Astrocyte of the cerebellum (primary cell): ENCODE results near the gene CXCL16.

ENCODE experiments used
- DNase-seq: peaks from one replicate; pipeline ENCODE4 v3.0.0-alpha.2; 2011; ENCODE audit warnings: low read depth
- H3K4me3 ChIP-seq: 2 replicates; pipeline ENCODE4 v1.5.1; 2011; ENCODE audit warnings: mild to moderate bottlenecking, low read depth, low read length, moderate library complexity
- in situ Hi-C: cut with HindIII; loops from 2 replicates; pipeline ENCODE4 v1.10.0; 2017; ENCODE audit warnings: low sequenced_read_pairs
- TF ChIP-seq, protein P1 (sequence below): IDR thresholded peaks from 2 replicates; pipeline ENCODE4 v1.5.1; 2012; ENCODE audit warnings: low read length, low read depth, moderate library complexity, mild to moderate bottlenecking; ENCODE audit errors: missing control alignments

CXCL16 gene

DNA sequence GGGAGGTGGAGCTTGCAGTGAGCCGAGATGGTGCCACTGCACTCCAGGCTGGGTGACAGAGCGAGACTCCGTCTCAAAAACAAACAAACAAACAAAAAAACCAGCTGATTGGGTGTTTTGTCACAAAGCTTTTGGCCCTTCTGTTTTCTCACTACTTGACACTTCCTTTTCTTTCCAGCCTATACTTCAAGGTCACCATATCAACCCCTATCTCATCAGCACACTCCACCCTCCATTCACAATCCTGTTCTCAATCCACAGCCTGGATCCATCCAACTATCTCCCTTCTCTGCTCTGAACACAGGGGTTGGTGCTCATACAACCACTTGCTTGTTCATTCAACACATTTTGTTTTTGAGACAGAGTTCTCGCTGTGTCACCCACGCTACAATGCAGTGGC is 15.1 kb downstream of the CXCL16 start:
- H3K4me3 ChIP-seq: no peak overlapping the region
- TF ChIP-seq, protein P1, sequence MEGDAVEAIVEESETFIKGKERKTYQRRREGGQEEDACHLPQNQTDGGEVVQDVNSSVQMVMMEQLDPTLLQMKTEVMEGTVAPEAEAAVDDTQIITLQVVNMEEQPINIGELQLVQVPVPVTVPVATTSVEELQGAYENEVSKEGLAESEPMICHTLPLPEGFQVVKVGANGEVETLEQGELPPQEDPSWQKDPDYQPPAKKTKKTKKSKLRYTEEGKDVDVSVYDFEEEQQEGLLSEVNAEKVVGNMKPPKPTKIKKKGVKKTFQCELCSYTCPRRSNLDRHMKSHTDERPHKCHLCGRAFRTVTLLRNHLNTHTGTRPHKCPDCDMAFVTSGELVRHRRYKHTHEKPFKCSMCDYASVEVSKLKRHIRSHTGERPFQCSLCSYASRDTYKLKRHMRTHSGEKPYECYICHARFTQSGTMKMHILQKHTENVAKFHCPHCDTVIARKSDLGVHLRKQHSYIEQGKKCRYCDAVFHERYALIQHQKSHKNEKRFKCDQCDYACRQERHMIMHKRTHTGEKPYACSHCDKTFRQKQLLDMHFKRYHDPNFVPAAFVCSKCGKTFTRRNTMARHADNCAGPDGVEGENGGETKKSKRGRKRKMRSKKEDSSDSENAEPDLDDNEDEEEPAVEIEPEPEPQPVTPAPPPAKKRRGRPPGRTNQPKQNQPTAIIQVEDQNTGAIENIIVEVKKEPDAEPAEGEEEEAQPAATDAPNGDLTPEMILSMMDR: no peak
- no peak for DNase-seq
- in situ Hi-C loops: loop anchor here (5.0 to 10.0 kb wide), 3 partner anchors 63 to 210 kb away; partner anchors contain the start of genes GLTPD2 and VMO1

DNA sequence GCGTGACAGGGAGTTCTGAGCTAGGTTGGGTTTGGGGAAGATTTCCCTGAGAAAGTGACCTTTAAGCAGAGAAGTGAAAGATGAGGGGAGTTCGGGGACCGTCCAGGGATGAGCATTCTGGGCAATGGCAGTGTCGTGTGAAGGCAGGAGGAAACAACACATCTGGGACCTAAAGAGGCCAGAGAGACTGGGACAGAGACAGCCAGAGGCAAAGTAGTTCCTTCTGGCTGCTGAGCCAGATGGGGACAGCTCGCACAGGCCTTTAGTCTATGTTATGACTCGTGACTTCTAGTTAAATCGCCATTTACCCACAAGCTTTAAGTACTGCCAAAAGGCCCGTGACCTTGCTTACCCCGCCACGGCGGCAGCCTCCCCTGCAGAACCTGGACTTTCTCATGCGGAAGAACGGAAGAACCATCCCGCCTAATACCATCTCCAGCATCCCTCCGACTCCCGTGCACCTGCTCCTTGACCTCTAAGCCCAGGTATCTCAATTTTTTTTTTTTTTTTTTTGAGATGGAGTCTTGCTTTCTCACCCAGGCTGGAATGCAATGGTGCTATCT is 17.0 kb downstream of the CXCL16 start:
- TF ChIP-seq, protein P1: no peak
- in situ Hi-C loops: loop anchor here (10.0 kb wide), 1 partner anchor 208 kb away; no protein-coding TSS in a partner anchor
- no peak overlapping the region for H3K4me3 ChIP-seq
- DNase-seq: no peak

DNA sequence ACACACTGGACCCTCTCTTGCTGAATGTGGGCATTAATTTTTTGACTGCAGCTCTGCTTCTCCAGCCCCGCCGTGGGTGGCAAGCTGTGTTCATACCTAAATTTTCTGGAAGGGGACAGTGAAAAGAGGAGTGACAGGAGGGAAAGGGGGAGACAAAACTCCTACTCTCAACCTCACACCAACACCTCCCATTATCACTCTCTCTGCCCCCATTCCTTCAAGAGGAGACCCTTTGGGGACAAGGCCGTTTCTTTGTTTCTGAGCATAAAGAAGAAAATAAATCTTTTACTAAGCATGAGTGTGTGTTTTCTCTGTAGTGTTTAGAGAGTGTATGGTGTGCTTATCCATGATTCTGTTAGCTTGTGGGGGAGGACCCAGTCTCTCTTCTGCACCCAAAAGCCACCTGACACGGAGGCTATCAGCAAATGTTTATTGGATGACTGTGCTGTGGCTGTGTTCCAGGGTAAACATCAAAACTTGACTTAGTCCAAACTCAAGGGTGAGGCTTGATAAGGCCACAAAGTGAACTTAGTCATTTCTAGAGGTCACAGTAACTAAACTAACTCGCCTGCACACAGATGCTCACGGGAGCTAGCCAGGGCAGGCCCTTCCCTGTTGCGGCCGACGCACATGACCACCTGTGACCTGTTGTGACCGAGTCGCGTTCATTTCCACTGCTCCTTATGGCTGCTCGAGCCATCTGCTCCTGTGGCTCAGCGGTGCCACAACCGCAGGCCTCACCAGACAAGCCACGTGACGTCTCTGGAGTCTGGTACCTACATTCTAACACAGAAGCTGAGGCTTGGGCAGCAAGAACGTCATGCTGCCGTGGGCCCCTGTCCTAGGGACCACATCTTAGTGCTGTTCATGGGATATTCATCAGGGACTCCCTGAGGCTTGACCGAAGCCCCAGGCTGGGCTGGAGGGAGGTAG is 18.3 kb downstream of the CXCL16 start:
- no peak overlapping the region for H3K4me3 ChIP-seq
- DNase-seq: no peak
- in situ Hi-C loops: loop anchor here (10.0 kb wide), 1 partner anchor 207 kb away; no protein-coding TSS in a partner anchor
- TF ChIP-seq, protein P1: no peak

DNA sequence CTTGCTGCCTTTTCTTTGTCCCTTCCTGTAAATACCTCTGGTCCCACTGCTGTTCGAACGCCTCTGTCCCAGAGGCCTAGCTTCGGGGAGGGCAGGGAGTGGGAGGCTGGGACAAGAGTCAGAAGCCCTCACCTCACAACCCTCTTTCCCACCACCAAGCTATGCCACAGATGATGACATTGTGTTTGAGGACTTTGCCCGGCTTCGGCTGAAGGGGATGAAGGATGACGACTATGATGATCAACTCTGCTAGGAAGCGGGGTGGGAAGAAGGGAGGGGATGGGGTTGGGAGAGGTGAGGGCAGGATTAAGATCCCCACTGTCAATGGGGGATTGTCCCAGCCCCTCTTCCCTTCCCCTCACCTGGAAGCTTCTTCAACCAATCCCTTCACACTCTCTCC is 18.9 kb downstream of the CXCL16 start:
- no peak overlapping the region for H3K4me3 ChIP-seq
- TF ChIP-seq, protein P1: no peak
- in situ Hi-C loops: loop anchor here (10.0 kb wide), 1 partner anchor 206 kb away; no protein-coding TSS in a partner anchor
- DNase-seq: no peak

DNA sequence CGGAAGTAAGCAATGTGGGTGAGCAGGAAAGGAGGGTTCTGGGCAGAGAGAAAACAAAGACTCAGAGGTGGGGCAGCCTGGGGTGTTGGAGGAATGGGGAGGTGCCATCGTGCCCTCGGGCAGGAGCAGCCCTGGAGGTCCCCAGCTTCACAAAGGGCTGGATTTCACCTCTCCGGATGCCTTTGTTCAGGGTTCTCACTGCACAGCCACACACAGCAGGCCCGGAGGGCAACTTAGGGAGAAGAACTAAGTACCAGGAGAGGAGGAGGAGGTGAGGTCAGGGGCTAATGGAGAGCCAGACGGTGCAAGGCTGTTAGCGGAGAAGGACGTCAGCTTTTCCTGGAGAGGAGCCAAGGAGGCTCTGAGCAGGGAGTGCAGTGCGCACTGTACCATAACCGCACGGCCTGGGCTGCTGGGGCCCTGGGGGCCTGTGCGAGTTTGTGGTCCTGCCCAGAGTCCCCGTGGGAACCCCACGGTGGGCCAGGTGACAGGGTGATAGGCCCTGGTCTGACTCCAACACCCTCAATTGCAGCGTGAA is 20.0 kb downstream of the CXCL16 start:
- TF ChIP-seq, protein P1: no peak
- DNase-seq: no peak
- no peak overlapping the region for H3K4me3 ChIP-seq
- in situ Hi-C loops: loop anchor here (10.0 kb wide), 1 partner anchor 205 kb away; no protein-coding TSS in a partner anchor

DNA sequence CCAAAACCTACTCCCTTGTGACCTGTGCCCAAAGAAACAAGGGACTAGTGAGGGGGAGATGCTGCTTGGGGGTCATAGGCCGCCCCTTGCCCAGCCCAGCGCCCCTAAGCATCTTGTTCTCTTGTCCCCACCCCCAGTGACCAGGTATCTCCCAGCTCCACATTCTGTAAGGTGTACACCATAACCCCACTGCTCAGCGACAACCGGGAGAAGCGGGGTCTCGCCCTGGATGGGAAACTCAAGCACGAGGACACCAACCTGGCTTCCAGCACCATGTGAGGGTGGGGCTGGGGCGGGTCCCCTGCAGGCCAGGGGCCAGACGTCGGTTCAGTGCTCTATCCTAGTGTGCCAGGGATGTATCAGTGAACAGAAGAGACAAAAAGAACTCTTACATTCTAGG is 20.6 kb downstream of the CXCL16 start:
- H3K4me3 ChIP-seq: no peak overlapping the region
- DNase-seq: no peak
- TF ChIP-seq, protein P1: no peak
- in situ Hi-C loops: no loop called here
